Kidney tubule cell (primary cell): ENCODE results near the gene DNAJC5.
A peak's percentile ranks its signal among the peaks of the same experiment; 100 is the strongest.
"Not testable (repeated sequence)": the region's sequence is repeated elsewhere in the genome, so short reads cannot be mapped to it uniquely, and the experiment has no call there.

Experiments
- DNase-seq: peaks from one replicate; pipeline ENCODE4 v3.0.0-alpha.2; 2018; ENCODE audit warnings: low spot score

DNAJC5 gene

DNA sequence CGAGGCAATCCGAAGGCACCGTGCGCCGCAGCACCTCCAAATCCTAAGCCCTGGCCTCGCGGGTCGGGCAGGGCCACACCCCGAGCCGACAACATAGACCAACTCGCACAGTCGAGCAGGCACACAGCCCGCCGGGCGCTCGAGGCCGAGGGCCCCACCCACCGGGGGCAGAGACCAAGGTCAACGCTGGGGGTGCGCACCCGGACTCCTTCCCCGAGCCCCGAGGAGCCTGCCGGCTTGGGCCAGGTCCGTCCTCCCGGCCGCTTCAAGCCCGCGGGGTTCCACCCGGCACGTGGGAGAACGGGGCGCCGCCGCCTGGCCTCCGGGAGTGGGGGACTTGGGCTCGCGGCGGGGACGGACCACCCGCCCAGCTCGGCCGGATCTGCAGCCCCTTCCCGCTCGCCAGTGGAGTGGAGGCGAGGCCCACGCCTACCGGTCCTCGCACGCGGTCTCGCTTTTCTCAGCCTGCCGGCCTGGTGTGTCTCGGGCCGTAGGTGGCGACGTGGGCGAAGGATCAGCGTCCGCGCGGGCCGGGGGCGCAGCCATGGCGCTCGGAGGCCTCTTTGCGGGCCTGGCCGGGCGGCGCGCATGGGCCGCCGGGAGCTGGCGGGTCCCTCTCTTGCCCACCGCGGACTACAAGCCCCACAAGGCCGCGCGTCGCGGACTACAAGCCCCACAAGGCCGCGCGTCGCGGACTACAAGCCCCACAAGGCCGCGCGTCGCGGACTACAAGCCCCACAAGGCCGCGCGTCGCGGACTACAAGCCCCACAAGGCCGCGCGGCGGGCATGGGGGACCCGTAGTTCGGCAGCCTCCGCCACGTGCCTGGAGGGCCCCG, 61.1 kb downstream of the DNAJC5 start, which contains the start of gene UCKL1:
Gene UCKL1 (minus strand): TSS at position 590 of the 837 bp plus-strand sequence. CDS start 44 bp downstream, at position 546.
- peak; percentile 83 for DNase-seq

DNA sequence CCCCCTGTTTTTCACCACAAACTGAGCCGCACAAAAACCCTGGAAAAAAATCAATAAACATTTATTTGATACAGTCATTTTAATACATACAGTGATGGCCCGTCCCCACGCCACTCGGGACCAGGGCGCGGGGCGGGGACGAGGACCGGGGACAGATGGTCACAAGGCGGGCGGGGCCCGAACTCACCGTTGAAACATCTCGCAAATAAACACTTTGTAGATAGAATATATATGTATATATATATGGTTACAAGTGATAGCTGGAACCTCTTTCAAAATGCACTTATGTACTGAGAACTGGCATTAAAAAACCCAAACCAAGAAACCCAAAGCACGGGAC, 61.7 kb downstream of the DNAJC5 start:
- no peak for DNase-seq

DNA sequence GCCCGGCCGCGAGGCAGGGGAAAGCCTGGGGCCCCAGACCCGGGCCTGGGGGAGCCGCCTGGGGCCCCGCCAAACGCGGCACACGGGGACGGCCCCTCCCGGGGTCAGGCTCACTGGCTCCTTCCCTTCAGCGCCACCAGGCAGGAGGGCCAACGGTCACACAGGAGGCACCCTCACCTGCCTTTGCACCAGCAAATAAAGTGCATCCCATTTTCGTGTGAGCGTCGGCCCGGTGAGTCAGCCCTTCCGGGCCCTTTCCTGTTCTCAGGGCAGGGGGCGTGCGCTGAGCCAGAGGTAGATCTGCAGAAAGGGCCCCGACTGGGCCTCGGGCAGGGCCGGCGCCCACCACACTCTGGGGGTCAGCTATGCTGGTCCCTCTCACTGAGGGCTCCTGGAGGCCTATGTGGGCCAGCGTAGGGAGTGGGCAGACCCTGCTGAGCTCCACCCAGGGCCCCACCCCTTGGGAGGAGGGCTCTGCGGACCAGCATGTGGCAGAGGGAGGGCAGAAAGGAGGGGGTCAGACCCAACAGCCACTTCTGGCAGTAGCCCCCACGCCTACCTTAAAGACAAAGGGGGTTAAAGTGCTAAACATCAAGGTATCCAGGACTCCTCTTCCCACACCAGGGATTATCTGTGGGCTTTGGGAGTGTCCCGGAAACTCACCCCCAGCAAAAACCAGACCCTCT, 62.2 kb downstream of the DNAJC5 start:
- peak; percentile 68 for DNase-seq

DNA sequence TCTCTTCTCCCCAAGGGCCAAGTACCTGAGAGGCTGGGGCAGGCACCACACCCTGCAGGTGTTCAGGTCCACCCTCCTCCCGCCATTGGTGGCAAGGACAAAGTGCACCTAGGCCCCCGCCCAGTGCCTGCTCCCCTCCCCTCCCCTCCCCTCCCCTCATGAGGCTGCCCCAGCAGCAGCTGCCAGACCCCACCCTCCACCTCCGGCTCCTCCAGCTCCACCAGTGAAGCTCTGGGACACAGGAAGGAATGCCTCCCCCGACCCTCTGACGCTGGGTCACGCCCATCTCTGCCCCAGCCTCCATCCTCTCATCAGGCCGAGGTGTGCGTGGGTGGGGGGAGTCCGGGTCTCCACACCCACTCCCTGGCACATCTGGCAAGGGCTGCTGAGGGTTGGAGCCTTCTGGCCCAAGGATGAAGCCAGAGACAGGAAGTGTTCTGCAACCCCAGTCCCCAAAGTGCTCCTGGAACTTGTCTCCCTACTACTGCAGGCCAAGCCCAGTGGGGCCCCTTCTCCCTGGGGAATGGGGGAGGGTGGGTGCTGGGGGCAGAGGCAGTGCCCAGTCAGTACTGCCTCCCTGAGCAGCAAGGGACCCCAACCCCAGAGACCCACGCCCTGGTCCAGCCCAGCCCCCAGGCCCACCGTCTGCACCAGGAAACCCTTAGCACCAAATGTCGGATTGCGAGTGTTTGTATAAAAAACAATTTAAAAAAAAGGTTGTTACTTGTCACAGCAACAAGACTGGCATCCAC, 62.9 kb downstream of the DNAJC5 start:
- DNase-seq = no peak

DNA sequence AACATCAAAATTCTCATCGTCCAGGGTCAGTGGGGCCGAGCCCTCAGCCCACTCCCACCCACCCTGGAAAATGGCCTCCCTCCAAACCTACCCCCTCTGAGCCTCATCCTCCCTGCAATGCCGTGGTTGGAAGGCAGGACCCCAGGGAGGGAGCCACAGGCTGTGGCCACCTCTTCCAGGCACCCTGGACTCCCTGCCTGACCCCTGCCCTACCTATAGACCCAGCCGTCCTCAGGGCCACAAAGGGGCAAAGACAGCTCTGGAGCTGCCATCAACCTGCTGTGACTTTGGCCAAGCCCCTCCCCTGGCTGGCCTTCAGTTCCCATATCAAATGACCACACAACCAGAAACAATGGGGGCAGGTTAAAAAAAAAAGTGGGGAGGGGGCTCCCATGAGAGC, 63.5 kb downstream of the DNAJC5 start:
- DNase-seq = no peak

DNA sequence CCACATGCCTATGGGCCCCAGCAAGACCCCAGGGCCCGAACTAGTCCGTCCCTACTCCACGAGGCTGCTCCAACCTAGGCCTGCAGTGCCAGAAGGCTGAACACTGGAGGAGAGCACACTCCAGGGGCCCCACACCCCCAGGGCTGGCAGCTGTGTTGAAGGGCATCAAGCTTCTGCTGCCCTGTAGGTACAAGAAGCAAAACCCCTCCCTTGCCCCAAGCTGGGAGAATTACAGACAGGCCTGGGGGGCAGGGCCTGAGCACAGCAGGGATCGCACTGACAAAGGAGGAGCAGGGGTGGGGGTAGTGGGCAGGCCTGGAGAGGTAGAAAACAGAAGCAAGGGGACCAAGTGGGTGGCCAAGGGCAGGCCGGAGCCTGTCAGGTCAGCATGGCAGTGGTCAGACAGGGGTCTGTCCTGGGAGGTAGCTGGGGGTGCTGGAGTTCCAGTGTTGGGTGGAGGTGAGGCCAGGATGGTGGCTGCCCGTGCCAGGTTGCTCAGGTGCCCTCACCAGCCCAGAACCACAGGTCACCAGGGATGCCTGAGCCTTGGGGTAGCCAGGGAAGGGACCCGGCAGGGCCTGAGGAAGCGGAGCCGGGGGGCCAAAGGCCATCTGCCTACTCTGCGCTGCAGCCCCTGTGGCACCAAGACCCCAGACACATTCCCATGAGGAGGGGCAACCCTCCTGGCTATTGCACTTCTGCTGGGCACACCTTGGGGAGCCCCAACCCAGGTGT, 64.2 kb downstream of the DNAJC5 start:
- DNase-seq = no peak

DNA sequence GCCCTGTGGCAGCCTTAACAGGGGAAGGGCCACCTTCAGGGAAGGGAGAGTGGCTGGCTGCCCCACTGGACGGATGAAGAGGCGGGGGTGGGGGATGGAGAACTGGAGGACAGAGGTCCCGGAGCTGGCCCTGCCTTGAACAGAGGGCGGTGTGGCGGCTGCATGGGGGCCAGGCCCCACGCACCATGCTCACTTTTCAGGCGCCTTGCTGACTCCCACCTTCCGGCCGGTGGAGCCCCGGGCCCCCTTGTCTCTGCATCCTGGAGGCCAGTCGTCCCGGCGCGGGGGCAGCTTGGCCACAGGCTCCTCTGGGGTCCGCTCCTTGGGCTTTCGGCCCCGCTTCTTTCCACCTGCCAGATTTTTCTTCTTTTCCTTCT, 64.8 kb downstream of the DNAJC5 start:
- no peak for DNase-seq

DNA sequence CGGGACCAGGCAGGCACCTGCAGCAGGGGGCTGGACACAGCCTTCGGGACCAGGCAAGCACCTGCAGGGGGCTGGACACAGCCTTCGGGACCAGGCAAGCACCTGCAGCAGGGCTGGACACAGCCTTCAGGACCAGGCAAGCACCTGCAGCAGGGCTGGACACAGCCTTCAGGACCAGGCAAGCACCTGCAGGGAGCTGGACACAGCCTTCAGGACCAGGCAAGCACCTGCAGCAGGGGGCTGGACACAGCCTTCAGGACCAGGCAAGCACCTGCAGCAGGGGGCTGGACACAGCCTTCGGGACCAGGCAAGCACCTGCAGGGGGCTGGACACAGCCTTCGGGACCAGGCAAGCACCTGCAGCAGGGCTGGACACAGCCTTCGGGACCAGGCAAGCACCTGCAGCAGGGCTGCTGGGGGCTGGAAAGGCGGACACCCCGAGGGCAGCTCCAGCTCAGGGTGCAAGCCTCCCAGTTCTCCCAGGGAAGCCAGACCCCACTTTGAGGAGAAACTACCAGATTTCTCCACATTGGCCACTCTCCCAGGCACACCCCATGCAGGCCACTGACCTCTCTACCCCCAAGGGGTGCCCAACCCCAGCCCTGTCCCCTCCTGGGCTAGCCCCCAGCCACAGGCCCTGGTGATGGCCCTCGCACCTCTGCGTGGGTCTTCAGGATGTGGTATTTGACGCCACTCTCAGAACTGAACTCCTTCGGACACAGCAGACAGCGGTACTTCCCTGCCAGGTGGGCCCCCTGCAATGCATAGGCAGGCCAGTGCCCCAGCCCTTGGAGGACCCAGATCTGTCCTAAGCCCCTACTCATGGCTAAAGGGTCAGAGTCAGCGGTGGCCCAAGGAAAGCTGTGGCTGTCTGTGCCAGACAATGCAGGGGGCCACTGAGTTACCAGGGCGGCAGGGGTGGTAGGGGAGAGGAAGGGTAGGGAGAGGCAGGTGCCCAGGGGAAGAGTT, 66.0 kb downstream of the DNAJC5 start:
- DNase-seq = not testable (repeated sequence)

DNA sequence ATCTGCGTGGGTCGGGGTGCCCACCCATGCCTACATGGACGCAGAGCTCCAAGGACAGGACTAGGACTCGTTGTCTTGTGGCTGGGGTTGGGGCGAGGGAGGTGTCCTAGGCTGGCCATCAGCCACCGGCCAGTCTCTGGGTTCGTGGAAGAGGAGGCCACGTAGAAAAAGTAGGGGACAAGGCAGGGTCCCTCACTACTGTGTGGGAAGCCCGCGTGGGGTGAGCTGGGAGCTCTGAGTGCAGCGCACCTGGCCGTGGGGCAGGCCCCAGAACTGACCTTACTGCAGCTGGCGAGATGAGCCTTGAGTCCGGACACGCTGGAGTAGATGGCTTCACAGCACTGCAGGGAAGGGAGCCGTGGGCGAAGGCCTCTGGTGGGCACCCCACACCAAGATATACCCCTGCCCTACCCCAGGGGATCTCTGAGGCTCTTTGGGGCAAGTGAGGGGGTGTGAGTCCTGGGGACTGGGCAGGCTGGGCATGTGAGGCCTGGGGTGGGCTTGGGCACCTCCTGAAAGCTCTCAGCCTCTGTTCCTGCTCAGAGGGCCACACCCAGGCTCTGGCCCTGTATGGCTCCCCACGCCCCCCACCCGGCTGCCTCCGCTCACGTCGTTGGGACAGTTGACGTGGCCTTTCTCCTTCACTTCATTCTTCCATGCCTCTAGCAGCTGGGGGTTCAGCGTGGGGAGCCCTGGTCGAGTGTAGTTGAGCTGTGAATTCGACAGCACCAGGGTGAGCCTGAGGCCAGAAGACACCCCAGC, 66.9 kb downstream of the DNAJC5 start:
- DNase-seq = no peak

DNA sequence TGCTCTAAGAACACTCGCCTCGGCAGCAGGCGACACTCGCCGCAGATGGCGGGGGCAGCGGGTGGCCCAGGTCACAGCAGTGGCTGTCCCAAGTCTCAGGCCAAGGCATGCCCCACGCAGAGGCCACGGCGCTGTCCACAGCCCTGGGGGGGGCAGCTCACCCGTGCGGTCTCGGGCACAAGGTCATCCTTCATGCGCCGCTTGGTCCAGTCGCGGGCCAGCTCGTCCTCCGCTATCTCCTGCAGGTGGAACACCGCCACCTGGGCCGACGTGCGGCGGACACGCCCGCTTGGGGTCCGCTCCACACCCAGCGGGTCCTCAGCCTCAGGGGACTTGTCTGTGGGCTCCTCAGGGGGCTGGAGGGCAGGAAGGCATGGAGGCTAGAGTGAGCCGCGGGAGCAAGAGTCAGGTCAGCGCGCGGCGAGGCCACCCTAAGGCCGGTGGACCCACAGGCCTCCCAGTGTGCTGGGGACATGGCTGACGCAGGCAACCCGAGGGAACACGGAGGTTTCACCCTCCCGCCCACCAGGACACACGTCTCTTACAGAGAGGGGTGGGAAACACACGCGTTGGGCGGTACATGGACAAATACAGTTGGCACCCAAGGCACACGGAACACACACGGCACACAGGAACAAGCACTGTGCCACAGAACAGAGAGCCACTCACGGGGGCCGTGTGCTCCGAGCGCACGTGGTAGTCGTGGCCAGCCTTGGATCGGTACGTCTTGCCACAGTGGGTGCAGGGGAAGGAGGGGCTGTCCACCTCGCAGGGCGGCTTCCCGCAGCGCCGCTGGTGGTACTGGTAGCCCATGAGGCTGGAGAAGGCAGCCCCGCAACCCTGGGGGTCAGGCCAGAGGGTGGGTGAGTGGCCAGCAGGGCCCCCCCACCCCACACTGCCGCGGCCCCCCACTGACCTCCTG, 67.8 kb downstream of the DNAJC5 start:
- DNase-seq = no peak

DNA sequence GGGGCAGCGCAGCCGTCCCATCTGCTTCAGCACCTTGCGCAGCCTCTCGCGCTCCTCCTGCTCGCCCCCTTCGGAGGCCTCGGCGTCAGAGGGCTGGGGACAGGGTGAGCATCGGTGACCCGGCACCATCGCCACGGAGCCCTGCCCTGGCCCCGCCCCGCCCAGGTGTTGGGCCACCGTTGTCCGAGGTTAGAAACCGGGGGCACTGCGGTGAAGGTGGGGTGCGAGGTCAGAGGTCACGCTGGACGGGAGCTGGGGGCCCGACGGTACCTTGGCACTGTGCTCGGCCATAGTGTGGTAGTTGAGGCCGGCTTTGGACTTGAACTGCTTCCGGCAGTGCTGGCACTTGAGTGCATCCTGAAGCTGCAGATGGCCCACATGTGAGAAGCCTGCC, 68.4 kb downstream of the DNAJC5 start:
- no peak for DNase-seq

DNA sequence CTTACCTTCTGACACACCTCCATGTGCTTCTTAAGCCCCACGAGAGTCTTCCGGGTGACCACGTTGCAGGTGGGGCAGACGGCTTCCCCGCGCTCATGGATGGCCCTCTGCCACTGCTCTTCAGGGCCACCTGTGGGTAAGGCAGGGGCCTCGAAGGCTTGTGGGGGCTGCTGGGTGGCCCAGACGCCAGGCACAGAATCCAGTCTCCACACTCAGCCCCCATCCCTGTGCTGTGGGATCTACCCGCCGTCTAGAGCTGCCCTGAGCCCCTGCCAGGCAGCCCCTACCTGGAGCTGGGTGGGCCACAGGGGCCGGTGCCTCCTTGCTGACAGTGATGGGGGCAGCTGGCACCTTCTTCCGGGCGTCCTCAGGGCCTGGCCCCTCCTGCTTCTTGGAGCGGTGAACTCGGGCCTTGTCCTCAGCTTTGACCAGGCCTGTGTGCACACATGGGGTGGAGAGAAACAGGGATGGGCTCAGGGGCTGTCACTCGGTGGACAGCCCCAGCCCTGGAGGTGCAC, 68.9 kb downstream of the DNAJC5 start:
- no peak for DNase-seq

DNA sequence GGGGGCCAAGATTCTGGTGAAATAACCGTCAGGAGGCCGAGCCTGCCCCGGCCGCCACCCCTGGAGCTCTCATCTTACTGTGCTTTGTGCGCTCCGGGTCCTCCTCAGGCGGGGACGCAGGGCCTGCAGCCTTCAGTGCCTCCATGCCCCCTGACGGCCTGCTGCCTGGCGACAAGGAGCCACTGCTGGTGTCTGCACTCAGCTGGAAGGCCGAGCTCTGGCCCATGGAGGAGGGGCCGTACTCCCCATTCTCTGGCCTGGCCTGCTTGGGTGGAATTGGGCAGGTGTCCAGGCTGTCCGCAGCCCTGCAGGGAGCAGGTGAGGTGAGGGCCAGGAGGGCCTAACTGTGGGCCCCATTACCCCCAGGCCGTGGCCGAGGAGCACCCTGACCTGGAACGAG, 69.5 kb downstream of the DNAJC5 start:
- no peak for DNase-seq

DNA sequence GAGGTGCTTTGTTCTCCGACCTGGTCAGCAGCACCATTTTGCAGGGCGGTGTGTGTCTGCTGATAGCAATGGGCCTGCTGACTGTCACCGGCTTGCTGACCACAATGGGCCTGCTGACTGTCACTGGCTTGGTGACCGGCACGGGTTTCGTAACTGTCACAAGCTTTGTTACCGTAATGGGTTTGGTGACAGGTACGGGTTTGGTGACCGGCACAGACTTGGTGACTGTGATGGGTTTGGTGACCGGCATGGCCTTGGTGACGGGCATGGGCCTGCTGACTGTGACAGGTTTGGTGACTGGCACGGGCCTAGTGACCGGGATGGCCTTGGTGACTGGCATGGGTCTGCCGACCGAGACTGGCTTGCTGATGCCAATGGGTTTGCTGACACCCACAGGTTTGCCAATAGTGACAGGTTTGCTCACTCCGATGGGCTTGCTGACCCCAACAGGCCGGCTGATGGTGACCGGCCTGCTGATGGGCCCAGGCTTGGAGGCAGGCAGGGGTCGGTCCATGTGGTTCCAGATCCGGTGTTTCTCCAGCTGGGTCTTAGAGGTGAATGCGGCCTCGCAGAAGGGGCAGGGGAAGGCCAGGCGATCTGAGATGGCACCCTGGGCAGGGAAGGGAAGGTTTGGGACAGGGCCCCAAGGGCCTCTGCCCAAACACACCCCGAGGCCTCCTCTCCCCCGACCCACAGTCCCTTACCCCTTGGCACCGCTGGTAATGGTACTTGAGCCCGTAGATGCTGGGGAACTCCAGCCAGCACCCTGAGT, 71.4 kb downstream of the DNAJC5 start:
- DNase-seq = no peak

DNA sequence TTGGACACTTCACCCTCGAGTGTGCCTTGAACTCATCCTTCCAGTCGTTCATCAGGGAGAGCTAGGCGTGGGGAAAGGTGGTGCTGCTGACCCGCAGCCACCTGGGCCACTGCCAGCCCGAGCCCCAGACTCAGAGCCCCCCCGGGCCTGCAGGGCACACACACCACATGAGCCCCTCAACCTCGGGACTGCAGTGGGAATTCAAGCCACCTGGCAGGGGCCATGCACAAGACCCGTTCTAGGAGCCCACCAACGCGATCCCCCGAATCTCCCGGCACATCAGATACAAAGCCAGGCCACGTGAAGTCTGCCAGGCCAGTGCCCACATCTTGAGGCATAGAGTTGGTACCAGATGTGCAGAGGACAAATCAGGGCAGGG, 72.0 kb downstream of the DNAJC5 start:
- no peak for DNase-seq

DNA sequence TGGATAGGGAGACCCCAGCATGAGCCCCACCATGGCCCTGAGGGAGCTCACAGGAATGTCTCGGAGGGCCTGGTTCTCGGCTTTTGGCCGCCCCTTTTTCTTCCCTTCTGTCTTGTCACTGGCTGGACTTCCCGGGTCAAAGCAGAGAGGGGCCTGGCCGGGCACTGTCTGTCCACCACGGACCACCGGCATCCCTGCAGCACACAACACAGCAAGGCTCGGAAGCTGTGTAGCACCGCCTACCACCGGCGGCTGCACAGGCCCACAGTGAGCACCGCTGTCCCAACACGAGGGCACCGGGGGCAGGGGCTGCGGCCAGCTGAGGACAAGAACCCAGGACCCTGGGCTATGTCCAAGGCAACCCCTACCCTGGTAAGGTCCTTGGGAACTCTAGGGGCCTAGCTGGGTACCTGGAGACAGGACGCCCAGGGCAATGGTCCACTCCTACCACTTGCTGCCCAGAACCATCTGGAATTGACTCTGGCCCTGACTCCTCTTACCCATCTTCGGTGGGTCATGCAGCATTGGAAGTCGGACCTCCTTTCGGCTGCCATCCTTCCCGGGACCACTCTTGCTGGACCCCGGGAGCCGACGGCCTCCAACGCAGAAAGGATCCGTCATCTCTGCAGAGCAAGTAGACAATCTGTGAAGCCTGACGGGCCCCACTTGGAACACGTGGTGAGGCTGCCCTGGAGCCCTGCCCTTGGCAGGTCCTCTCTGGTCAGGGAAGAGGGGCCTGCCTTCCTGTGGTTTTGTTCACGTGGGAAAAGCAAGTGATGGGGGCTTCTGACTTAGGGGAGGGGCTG, 72.6 kb downstream of the DNAJC5 start:
- DNase-seq = no peak
